DOHH2 (cell line): Measurements from ENCODE around the gene ARNT2.

Experiments
- H3F3A ChIP-seq: fragments of 200-600 bp; sonication (generic), shearing (Covaris generic); 2 replicates; pipeline ENCODE4 v1.6.0; 2016; ENCODE audit warnings: antibody characterized with exemption, mild to moderate bottlenecking; ENCODE audit not compliant: control insufficient read depth, insufficient read depth
- H3K27ac ChIP-seq: fragments of 200-600 bp; sonication (generic); 2 replicates; pipeline ENCODE4 v1.5.1; 2014; ENCODE audit warnings: low read depth, mild to moderate bottlenecking, low read length, moderate library complexity
- H3K27me3 ChIP-seq: fragments of 200-600 bp; sonication (generic); 2 replicates; pipeline ENCODE4 v1.6.1; 2014; ENCODE audit warnings: mild to moderate bottlenecking, low read length, mixed read lengths; ENCODE audit not compliant: control insufficient read depth
- H3K36me3 ChIP-seq: fragments of 200-600 bp; sonication (generic); 2 replicates; pipeline ENCODE4 v1.6.1; 2014; ENCODE audit warnings: mild to moderate bottlenecking, low read length, moderate library complexity, mixed read lengths; ENCODE audit not compliant: control insufficient read depth
- H3K4me1 ChIP-seq: fragments of 200-600 bp; sonication (generic); 2 replicates; pipeline ENCODE4 v1.6.1; 2014; ENCODE audit warnings: mild to moderate bottlenecking, low read length, mixed read lengths; ENCODE audit not compliant: control insufficient read depth
- H3K4me2 ChIP-seq: fragments of 200-600 bp; sonication (generic); 2 replicates; pipeline ENCODE4 v1.6.0; 2014; ENCODE audit warnings: mild to moderate bottlenecking, low read length, moderate library complexity
- H3K4me3 ChIP-seq: fragments of 200-600 bp; sonication (generic); 2 replicates; pipeline ENCODE4 v1.5.1; 2014; ENCODE audit warnings: mild to moderate bottlenecking, low read length, mixed read lengths
- H3K79me2 ChIP-seq: fragments of 200-600 bp; sonication (generic); 2 replicates; pipeline ENCODE4 v1.6.1; 2014; ENCODE audit warnings: mild to moderate bottlenecking, low read length, mixed read lengths; ENCODE audit not compliant: control insufficient read depth
- H3K9me2 ChIP-seq: fragments of 200-600 bp; sonication (generic); replicated peaks from 2 replicates; pipeline ENCODE4 v1.6.1; 2014; ENCODE audit warnings: mild to moderate bottlenecking, low read length, mixed read lengths; ENCODE audit not compliant: control insufficient read depth
- H3K9me3 ChIP-seq: fragments of 200-600 bp; sonication (generic); 2 replicates; pipeline ENCODE4 v1.6.1; 2014; ENCODE audit warnings: antibody characterized with exemption, low read length, mixed read lengths; ENCODE audit not compliant: control insufficient read depth, insufficient read depth
- H4K20me1 ChIP-seq: fragments of 200-600 bp; sonication (generic); 2 replicates; pipeline ENCODE4 v1.6.0; 2014; ENCODE audit warnings: low read depth, mild to moderate bottlenecking, antibody characterized with exemption, low read length, moderate library complexity; ENCODE audit not compliant: control insufficient read depth, insufficient read depth
- EZH2phosphoT487 ChIP-seq: fragments of 200-600 bp; sonication (generic); IDR thresholded peaks from 2 replicates; pipeline ENCODE4 v1.6.1; 2017; ENCODE audit warnings: borderline replicate concordance, mild to moderate bottlenecking, antibody characterized with exemption, low read length, moderate library complexity, mixed read lengths
- TF ChIP-seq, protein P1 (sequence below): fragments of 200-600 bp; sonication (generic); IDR thresholded peaks from one replicate; pipeline ENCODE4 v1.5.1; 2014; ENCODE audit warnings: antibody characterized with exemption, mild to moderate bottlenecking, low read depth, low read length; ENCODE audit not compliant: poor library complexity, severe bottlenecking

The ARNT2 gene

DNA sequence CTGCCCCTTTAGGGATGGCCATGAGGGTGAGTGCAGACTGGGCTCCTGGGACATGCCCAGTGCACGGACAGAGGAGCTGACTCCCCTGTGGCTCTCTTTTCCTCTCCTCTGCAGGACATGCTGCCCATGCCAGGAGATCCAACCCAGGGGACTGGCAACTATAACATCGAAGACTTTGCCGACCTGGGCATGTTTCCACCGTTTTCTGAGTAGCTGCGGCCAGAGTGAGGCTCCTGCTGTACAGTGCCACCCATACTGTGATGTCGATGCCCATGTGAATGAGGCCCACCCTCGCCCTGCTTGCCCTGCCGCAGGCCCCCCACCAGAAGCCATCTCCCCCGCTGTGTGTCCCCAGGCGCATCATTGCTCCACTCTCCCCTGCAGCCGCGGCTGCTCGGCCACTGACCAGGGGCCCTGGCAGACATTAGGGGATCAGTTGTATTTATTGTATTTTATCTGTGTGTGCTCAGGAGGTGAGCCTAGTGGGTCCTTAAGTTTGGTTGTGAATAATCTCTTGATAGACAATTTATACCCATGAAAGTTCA is 189.4 kb downstream of the ARNT2 start:
- Histone ChIP-seq H3K9me2 (no peaks in the 10 kb centered on the region), H3K27ac (no peak overlapping the region), H4K20me1 (no peaks in the 10 kb centered on the region), H3K27me3 (no peaks in the 10 kb centered on the region), H3K9me3 (no peaks in the 10 kb centered on the region), H3K4me3 (no peak overlapping the region), H3F3A (no peaks in the 10 kb centered on the region), H3K36me3 (no peaks in the 10 kb centered on the region), H3K4me1 (no peaks in the 10 kb centered on the region), H3K79me2 (no peaks in the 10 kb centered on the region), H3K4me2 (no peak overlapping the region)
- no peak for TF ChIP-seq EZH2phosphoT487
- TF ChIP-seq, protein P1, sequence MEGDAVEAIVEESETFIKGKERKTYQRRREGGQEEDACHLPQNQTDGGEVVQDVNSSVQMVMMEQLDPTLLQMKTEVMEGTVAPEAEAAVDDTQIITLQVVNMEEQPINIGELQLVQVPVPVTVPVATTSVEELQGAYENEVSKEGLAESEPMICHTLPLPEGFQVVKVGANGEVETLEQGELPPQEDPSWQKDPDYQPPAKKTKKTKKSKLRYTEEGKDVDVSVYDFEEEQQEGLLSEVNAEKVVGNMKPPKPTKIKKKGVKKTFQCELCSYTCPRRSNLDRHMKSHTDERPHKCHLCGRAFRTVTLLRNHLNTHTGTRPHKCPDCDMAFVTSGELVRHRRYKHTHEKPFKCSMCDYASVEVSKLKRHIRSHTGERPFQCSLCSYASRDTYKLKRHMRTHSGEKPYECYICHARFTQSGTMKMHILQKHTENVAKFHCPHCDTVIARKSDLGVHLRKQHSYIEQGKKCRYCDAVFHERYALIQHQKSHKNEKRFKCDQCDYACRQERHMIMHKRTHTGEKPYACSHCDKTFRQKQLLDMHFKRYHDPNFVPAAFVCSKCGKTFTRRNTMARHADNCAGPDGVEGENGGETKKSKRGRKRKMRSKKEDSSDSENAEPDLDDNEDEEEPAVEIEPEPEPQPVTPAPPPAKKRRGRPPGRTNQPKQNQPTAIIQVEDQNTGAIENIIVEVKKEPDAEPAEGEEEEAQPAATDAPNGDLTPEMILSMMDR, result no peak

DNA sequence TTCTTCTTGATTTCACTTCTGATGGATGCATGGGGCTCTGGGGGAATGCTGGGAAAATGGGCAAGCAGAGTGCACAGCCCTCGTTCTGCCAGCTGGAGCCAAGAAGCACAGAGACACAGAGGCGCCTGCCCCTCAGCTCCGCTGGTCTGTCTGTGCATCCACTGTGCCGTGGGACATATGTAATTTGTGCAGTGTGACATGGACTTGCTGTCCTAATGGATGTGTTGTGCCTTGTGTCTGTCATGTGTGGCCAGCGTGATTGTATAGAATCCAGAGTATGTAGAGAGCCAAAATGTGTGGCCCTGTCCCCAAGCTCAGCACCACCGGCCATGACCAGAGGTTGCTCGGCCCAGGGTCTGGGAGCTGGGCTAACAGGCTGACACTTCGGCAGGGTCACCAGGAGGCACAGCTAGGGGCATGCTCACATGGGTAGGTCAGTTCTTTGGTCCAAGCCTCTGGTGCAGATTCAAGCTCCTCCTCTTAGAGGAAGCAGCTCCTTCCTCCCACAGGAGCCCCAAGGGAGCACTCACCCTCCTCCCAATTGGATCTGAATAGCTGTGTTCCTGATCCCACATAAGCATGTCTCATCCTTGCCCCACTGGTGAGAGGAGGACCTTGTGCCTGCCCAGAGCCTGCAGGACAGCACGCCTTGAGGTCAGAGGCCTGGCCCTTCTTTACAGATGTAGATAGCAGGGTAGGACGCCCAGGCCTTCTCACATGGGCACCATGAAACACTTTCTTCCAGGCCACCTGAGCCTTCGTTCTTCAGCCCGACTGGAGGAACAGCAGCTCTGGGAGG is 190.1 kb downstream of the ARNT2 start:
- Histone ChIP-seq H3K27ac (no peak overlapping the region), H3K9me2 (no peaks in the 10 kb centered on the region), H3K79me2 (no peaks in the 10 kb centered on the region), H4K20me1 (no peaks in the 10 kb centered on the region), H3K27me3 (no peaks in the 10 kb centered on the region), H3K36me3 (no peaks in the 10 kb centered on the region), H3K4me1 (no peaks in the 10 kb centered on the region), H3K4me2 (no peak overlapping the region), H3K9me3 (no peaks in the 10 kb centered on the region), H3K4me3 (no peak overlapping the region), H3F3A (no peaks in the 10 kb centered on the region)
- TF ChIP-seq EZH2phosphoT487, result no peak
- TF ChIP-seq, protein P1, result no peak

DNA sequence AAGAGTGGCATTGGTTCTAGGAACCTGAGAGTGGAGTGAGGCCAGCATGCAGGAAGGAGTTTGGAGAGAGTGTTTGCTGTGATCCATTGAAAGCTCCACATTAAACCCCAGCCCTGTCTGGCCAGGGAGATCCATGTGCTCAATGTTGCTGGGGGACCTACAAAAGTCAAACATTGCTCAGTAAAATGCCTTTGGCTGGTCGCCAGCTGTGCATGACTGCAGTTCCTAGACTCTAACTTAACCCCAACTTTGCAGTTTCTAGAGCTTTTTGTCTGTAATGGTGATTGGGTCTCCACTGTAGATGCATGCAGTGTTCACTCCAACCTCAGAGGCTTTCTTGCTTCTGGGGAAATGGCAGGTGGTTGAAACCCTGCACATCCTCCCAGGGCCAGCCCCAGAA is 191.2 kb downstream of the ARNT2 start:
- H3K27ac ChIP-seq, result no peak overlapping the region
- no peaks in the 10 kb centered on the region for H3K9me2 ChIP-seq
- no peaks in the 10 kb centered on the region for H3K79me2 ChIP-seq
- H3K9me3 ChIP-seq, result no peaks in the 10 kb centered on the region
- H3K36me3 ChIP-seq, result no peaks in the 10 kb centered on the region
- no peaks in the 10 kb centered on the region for H4K20me1 ChIP-seq
- H3K27me3 ChIP-seq, result no peaks in the 10 kb centered on the region
- H3K4me2 ChIP-seq, result no peak overlapping the region
- no peak for TF ChIP-seq EZH2phosphoT487
- TF ChIP-seq, protein P1, result no peak
- no peak overlapping the region for H3K4me3 ChIP-seq
- no peaks in the 10 kb centered on the region for H3K4me1 ChIP-seq
- no peaks in the 10 kb centered on the region for H3F3A ChIP-seq
